Adrenal gland (tissue), 12 donors: ENCODE results near the gene PYGB. TPM values are rescaled to one million over a fixed set of nuclear protein-coding genes. Genes with fewer than 3 reads are reported as not detected.

ENCODE experiments used
- DNase-seq, 7 donors: peaks; one replicate each; pipeline ENCODE4 v3.0.0-alpha.2; 2019 to 2020
- H3K27ac ChIP-seq, 5 donors: fragments of 200-600 bp; sonication (generic) in 4 of 5; 1 replicate in 3 of 5; 2 replicates in 2 of 5; pipeline versions ENCODE4 v1.5.1 to v1.8.0; 2016 to 2020; ENCODE audit warnings: mild to moderate bottlenecking in 1 of 5
- H3K27me3 ChIP-seq: fragments of 200-600 bp; 2 replicates; pipeline ENCODE4 v1.8.0; 2021
- H3K36me3 ChIP-seq, 2 donors: fragments of 200-600 bp; replicated peaks in 1 of 2; 1 replicate in 1 of 2; 2 replicates in 1 of 2; pipeline versions ENCODE4 v1.5.1 to v1.8.0; 2018 to 2022
- H3K4me1 ChIP-seq, 2 donors: fragments of 200-600 bp; replicated peaks in 1 of 2; 1 replicate in 1 of 2; 2 replicates in 1 of 2; pipeline versions ENCODE4 v1.5.1 to v1.8.0; 2018 to 2021
- H3K4me3 ChIP-seq, 4 donors: fragments of 200-600 bp; sonication (generic) in 3 of 4; one replicate each; pipeline ENCODE4 v1.5.1; 2016 to 2018
- H3K9me3 ChIP-seq, 3 donors: fragments of 200-600 bp; sonication (generic) in 1 of 3; replicated peaks in 1 of 3; 1 replicate in 2 of 3; 2 replicates in 1 of 3; pipeline versions ENCODE4 v1.5.1 to v1.8.0; 2016 to 2021
- POLR2A ChIP-seq, 2 donors: fragments of 450-650 bp; IDR thresholded peaks; one replicate each; pipeline ENCODE4 v1.6.1; 2017; ENCODE audit warnings: antibody characterized with exemption in 2 of 2, mild to moderate bottlenecking in 2 of 2, moderate library complexity in 1 of 2
- WGBS, 4 donors: extraction: QIAGEN DNeasy Blood & Tissue Kit in 2 of 4; methylation state at CpG; one replicate each; pipeline versions ENCODE4 v1.1.5 to v1.1.7; 2013 to 2017; 5-methylcytosine and 5-hydroxymethylcytosine counted together
- intact Hi-C, 2 donors: fragments of 100-400 bp; cut with DNase I; formaldehyde crosslinking; loops; one replicate each; pipeline versions ENCODE4 v1.14.1 to v1.15.0; 2022 to 2023
- polyA plus RNA-seq, 3 donors: library from polyadenylated mRNA; stranded (reverse); fragments of 200-250 nt in 2 of 3; fragments of 350-450 nt in 1 of 3; fragmentation: Illumina TruSeq in 1 of 3; extraction: RNeasy Lipid Tissue Mini Kit (QIAGEN cat#74804) in 1 of 3; gene quantifications; one replicate each; pipeline ENCODE4 v1.2.3, GENCODE V29; 2013 to 2014
- total RNA-seq, 9 donors: library from RNA; depleted of rRNA in 4 of 9; stranded (reverse); fragments of >200 nt in 4 of 9; fragments of 120-200 nt in 1 of 9; fragmentation: NEBNext Ultra II Directional in 1 of 9; extraction: Animal tissue kit (Norgen Biotek cat#: 25700) in 1 of 9; gene quantifications; one replicate each; pipeline versions ENCODE4 v1.1.0 to v1.2.4, GENCODE V29; 2013 to 2023
- TF ChIP-seq, protein P1 (sequence below), 6 experiments: fragments of 450-650 bp in 4 of 6; fragments of 200-600 bp in 2 of 6; sonication (generic) in 1 of 6; IDR thresholded peaks; 1 replicate in 5 of 6; 2 replicates in 1 of 6; pipeline versions ENCODE4 v1.5.1 to v1.8.0; 2016 to 2021; ENCODE audit warnings: antibody characterized with exemption in 6 of 6, mild to moderate bottlenecking in 2 of 6, moderate library complexity in 1 of 6
- donor health status: healthy with polysubstance abuse.
- donor health status: Bipolar disorder and iron deficiency.
- donor health status: DM: yes; HTN: yes; CAD: no.
- donor health status: DM: no; HTN: no; CAD: no.
- donor health status: DM: no; HTN: no; CAD: no.
- donor health status: DM: yes; HTN: yes; CAD: no.

Gene PYGB
- total and polyA plus RNA-seq, 12 donors, result 15.7 to 118 (median 71.4) TPM

DNA sequence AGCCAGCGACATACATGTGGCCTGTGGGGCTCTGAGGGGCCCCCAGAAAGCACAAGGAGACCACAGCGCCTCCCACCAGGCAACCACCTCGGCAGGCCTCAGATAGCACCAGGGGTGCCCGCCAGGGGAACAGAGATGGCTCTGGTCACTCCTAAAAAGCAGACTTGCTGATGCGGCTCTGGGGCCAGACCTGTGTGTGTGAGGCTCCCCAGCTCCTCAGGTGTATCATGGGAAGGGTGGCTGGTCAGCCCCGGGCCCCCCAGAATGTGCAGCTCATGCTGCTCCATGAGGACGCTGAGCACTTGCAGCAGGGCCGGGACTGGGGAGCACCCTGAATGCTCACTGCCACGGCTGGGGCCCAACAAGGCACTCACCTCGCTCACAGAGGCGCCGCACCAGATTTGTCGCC is 60.2 kb downstream of the PYGB start:
- DNase-seq, result no peak
- Histone ChIP-seq H3K36me3 (peaks cover 0 to 5% of the 10 kb centered on the region in 2 donors), H3K27ac (peak overlapping the region in 1 of 5 donors; percentile 98), H3K27me3 (no peaks in the 10 kb centered on the region), H3K9me3 (no peaks in the 10 kb centered on the region), H3K4me3 (no peak overlapping the region), H3K4me1 (peaks cover 26 to 33% of the 10 kb centered on the region in 2 donors)
- 89 to 93% (median 92%) methylated on average over 10 to 13 of the region's 13 CpGs for WGBS, 4 donors
- TF ChIP-seq POLR2A (IDR thresholded peaks at IDR 0.05), result no peak
- TF ChIP-seq, protein P1, sequence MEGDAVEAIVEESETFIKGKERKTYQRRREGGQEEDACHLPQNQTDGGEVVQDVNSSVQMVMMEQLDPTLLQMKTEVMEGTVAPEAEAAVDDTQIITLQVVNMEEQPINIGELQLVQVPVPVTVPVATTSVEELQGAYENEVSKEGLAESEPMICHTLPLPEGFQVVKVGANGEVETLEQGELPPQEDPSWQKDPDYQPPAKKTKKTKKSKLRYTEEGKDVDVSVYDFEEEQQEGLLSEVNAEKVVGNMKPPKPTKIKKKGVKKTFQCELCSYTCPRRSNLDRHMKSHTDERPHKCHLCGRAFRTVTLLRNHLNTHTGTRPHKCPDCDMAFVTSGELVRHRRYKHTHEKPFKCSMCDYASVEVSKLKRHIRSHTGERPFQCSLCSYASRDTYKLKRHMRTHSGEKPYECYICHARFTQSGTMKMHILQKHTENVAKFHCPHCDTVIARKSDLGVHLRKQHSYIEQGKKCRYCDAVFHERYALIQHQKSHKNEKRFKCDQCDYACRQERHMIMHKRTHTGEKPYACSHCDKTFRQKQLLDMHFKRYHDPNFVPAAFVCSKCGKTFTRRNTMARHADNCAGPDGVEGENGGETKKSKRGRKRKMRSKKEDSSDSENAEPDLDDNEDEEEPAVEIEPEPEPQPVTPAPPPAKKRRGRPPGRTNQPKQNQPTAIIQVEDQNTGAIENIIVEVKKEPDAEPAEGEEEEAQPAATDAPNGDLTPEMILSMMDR (IDR thresholded peaks at IDR 0.05), result no peak
- intact Hi-C loops, result no loop called here

DNA sequence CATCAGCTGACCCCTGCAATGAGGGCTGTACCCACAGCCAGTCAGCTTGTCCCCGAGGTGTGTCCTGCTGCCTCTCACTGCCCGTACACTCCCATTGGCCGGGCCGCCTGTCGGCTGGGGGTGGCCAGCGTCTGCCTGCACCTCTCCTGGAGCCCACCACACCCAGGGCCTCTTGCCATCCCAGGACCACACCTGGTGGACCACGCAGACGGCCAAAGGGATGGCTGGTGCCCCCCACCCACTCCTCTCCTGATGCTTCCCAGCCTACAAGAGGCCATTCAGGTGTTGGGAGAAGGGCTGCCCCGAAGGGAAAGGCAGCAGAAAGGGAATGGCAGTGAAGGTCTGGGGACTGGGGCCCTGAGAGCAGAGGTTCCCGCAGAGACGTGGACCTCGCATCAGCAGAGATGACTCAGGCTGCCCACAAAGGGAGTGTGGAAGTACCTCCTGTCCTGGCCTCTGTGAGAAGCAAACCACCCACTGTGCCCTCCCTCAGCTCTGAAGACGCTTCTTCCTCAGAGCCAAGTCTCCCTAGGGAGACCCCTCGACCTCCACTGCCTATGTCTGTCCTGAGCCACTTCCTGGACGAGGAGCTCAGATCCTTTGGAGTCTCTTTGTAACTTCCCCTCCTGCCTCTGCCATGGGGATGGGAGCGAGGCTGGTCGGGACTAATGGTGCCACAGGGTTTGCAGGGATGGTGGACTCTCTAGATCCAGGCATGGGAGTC is 60.9 kb downstream of the PYGB start:
- Histone ChIP-seq H3K27ac (peak overlapping the region in 4 of 5 donors; percentile 77 to 98 (median 92)), H3K4me3 (no peak overlapping the region), H3K9me3 (no peaks in the 10 kb centered on the region), H3K4me1 (peaks cover 26 to 33% of the 10 kb centered on the region in 2 donors), H3K27me3 (no peaks in the 10 kb centered on the region), H3K36me3 (peaks cover 0 to 2% of the 10 kb centered on the region in 2 donors)
- intact Hi-C loops, result no loop called here
- TF ChIP-seq, protein P1 (IDR thresholded peaks at IDR 0.05), result no peak
- no peak for TF ChIP-seq POLR2A (IDR thresholded peaks at IDR 0.05)
- 79 to 84% (median 83%) methylated on average over 11 to 17 of the region's 17 CpGs for WGBS, 4 donors
- peak in 2 of 7 donors; percentile 26 to 41 for DNase-seq

DNA sequence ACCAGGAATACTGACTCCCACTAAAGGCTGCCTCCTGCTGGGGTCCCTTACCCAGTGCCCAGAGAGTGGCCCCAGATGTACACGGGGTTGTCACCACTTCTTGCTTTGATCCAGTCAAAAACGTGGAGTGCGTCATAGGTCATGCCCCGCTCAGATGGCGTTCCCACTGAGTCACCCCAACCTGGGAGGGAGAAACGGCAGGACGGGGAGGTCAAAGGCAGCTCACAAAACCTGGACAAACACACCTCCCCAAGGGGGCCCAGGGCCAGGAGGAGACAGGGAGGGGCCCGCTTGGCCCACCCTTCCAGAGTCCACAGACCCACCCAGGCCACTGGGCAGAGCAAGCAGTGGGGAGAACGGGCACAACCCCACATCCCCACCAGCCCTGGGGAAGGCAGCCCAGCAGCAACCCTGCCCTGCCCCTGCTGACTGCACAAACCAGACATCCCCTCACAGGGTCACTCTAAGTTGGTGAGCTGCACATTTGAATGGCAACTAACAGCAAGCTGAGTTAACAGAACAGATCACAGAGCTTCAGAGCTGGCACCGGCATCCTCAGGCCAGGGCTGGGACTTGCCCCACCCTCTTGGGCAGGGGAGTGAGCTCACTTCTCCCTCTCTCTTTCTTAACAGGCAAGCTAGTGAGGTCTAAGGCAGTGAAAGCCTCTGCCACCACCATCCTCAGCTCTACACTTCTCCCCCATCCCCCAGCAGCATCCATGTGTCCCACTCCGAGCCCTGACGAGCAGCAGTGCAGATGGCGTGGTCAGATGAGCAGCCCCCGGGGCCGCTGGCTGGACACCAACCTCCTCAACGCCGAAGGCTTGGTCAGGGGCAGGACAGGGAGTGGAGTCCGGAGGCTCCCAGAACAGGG is 61.7 kb downstream of the PYGB start:
- Histone ChIP-seq H3K27ac (peak overlapping the region; percentile 77 to 98 (median 87)), H3K36me3 (no peaks in the 10 kb centered on the region), H3K9me3 (no peaks in the 10 kb centered on the region), H3K27me3 (no peaks in the 10 kb centered on the region), H3K4me1 (peaks cover 26 to 33% of the 10 kb centered on the region in 2 donors), H3K4me3 (peak overlapping the region in 1 of 4 donors; percentile 14)
- intact Hi-C loops, result no loop called here
- 34 to 62% (median 45%) methylated on average over 6 to 18 of the region's 18 CpGs for WGBS, 4 donors
- peak; percentile 68 to 91 (median 89) for DNase-seq
- TF ChIP-seq, protein P1 (IDR thresholded peaks at IDR 0.05), result no peak
- peak in 1 of 2 donors; percentile 34 for TF ChIP-seq POLR2A (IDR thresholded peaks at IDR 0.05)

DNA sequence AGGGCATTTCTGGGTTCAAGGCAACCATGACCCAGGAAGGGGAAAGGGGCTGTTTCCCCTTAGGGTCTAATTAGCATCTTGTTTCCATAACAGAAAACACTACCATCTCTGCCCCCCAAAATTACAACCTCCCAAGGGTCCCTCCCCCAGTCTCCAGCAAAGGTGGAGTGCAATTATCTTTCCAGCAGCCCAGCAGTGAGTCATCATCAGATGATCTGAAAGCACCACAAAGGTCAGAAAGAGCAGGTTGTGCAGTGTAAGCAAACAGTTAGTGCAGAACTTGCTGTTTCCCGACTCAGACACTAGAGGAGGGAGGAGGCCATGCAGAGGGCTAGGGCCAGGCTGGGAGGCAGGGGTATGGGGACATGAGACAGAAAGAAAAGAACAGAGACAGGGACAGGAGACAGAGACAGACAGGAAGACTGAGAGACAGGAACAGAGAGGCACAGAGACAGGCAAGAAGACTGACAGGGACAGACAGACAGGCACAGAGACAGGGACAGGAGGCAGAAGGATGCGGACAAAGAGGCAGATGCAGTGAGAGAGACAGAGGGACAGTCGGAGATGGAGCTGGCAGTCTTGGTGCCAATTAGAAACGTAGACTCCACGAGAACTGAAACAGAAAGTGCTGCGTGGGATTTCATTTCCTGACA is 62.5 kb downstream of the PYGB start:
- peak; percentile 74 to 93 (median 87) for DNase-seq
- TF ChIP-seq, protein P1 (IDR thresholded peaks at IDR 0.05), result peak; percentile 26 to 86 (median 68)
- TF ChIP-seq POLR2A (IDR thresholded peaks at IDR 0.05), result peak; percentile 49 to 76
- peak overlapping the region; percentile 77 to 98 (median 87) for H3K27ac ChIP-seq
- no peaks in the 10 kb centered on the region for H3K9me3 ChIP-seq
- H3K4me3 ChIP-seq, result peak overlapping the region in 1 of 4 donors; percentile 14
- H3K36me3 ChIP-seq, result no peaks in the 10 kb centered on the region
- intact Hi-C loops, result no loop called here
- 5 to 12% (median 8%) methylated on average over 6 of the region's 6 CpGs for WGBS, 4 donors
- peaks cover 26 to 33% of the 10 kb centered on the region in 2 donors for H3K4me1 ChIP-seq
- no peaks in the 10 kb centered on the region for H3K27me3 ChIP-seq
